HG02610 (cell line): ENCODE measurements around the gene RSRC2.
"Not testable (repeated sequence)": the region's sequence is repeated elsewhere in the genome, so short reads cannot be mapped to it uniquely, and the experiment has no call there.

Experiments used
- ATAC-seq: cut with Tn5 transposase; IDR thresholded peaks from one replicate; pipeline ENCODE4 v1.9.1; 2021; ENCODE audit warnings: mild to moderate bottlenecking, moderate library complexity; ENCODE audit not compliant: unreplicated experiment

RSRC2 gene

DNA sequence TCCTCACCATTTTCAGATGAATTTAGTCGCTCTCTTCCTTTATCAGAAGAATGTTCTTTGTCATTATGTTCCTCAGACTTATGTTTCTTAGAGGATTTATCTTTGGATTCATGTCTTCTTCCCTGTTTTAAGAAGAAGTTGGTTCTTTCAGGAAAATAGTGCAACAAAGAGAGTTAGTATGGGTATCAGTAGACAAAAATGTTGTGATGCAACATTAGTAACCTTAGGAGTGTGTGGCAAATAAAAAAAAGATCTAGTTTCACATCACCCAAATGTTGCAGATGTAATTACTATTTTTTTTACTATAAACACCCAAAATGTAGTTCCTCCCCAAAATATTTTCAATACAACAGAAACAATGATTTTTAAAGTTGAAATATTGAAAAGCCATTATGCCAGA lies 7.8 kb downstream of the RSRC2 start:
- no peak for ATAC-seq

DNA sequence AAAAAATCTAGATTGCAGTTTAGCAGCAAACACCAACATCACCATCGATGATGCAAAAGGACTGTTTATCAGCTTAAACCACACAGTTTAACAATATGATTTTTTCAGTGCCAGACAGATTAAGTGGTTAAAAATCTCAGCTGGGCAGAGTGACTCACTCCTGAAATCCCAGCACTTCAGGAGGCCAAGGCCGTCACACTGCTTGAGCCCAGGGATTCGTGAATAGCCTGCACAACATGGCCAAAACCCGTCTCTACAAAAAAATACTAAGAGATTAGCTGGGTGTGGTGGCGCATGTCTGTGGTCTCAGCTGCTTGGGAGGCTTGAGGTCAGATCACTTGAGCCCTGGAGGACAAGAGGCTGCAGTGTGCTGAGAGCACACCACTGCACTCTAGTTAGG lies 8.9 kb downstream of the RSRC2 start:
- no peak for ATAC-seq

- ATAC-seq, result no peak
These were observed 10.0 kb downstream of the RSRC2 start for GRCh38 chr12:122516544-122517361.

DNA sequence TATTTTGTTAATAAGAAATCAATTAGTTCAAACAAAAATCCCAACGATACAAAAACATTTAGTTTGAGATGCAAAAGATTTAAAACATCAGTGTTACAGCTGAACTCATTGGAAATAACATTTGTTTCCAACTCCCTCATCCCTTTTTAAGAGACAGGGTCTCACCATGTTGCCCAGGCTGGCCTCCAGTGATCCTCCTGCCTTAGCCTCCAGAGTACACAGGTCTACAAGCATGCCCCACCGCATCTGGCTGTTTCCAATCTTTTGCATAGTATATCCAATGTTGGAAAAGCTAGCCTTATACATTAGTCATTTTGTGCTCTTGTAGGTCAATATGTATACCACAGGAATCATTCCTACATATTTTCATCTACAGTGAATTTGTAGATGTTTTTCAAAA lies 11.5 kb downstream of the RSRC2 start:
- no peak for ATAC-seq

DNA sequence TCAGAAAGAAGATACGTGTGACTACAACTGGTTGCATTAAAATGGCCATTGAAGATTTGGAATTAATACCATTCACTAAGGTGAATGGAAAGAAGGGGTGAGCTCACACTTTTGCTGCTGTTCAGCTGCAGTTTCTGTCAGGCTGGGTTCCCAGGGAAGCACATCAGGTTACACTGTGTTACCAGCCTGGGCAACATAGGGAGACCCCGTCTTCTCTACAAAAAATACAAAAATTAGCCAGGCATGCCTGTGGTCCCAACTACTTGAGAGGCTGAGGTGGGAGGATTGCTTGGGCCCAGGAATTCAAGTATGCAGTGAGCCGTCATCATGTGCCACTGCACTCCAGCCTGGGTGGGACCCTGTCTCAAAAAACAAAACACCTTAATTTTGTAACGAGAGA lies 13.1 kb downstream of the RSRC2 start:
- ATAC-seq, result no peak

DNA sequence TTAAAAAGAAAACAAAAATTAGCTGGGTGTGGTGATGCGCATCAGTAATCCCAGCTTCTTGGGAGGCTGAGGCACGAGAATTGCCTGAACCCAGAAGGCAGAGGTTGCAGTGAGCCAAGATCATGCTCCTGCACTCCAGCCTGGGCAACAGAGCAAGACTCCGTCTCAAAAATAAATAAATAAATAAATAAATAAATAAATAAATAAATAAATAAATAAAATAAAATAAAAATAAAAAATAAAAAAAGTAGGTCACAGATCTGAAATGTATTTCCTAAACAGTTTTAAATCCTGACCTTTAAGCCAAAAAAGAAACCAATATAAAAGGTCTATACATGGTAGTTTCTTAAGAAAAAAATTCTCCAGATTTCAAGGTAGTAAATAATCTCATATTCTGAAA lies 13.7 kb downstream of the RSRC2 start:
- not testable (repeated sequence) for ATAC-seq

DNA sequence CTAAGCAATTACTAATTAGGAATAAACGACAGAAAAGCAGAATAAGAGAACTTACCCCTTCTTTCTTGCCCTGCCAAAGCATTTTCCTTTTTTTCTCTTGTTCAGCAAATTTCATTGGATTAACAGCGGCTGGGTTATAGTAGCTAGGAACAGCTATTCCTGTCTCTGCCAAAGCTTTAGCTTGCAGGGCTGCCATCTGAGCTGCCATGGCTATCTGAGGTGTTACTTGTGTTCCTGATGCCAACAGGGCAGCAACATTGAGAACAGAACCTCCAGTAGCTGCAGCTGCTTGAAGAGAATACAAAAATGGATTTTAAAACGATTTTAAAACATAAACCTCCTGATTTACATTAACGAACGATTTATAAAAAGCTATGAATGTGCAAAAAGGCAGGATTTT lies 18.6 kb downstream of the RSRC2 start:
- no peak for ATAC-seq

DNA sequence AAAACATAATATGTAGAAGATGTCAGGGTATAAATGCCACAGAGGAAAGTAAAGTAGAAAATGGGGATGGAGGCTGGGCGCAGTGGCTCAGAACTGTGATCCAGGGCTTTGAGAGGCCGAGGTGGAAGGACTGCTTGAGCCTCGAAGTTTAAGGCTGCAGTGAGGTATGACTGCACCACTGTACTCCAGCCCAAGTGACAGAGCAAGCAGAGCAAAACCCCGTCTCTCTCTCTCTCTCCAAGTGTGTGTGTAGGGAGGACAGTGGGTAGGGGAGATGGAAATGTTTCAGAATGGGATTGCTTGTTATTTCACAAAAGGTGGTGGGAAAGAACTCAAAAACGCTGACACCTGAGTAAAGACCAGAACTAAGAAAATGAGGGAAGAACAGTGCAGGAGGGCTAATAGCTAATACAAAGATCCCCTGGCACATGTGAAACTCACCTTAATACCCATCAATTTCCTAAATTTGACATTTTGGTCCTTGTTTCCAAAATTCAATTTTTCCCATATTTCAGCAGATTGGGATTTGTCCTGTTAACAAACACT lies 20.3 kb downstream of the RSRC2 start:
- no peak for ATAC-seq

GRCh38 chr12:122505419-122506051 lies 21.2 kb downstream of the RSRC2 start:
- ATAC-seq, result no peak

GRCh38 chr12:122503783-122504590 lies 22.7 kb downstream of the RSRC2 start:
- no peak for ATAC-seq

- ATAC-seq, result no peak
These were observed 23.5 kb downstream of the RSRC2 start for GRCh38 chr12:122503147-122503751.

DNA sequence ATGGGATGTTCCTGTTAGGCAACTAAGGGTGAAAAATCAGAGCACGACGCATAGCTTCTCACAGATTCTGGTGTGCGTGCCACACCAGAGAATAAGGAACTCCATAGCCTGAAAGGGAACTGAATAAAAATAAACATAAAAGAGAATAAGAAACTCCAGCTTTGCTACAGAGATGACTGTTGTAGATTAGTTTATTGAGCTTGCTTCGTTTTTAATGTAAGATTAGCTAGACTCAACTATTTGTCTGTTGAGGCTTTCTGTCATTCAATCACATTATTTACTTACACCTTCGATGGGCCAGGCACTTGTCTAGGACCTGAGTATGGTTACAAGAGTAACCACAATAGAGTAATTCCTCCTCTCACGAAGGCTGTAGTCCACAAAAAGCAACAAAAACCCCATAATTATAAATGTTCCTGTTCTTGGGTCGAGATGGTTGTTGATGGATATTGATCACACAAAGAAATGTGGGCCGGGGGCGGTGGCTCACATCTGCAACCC lies 25.2 kb downstream of the RSRC2 start:
- no peak for ATAC-seq

DNA sequence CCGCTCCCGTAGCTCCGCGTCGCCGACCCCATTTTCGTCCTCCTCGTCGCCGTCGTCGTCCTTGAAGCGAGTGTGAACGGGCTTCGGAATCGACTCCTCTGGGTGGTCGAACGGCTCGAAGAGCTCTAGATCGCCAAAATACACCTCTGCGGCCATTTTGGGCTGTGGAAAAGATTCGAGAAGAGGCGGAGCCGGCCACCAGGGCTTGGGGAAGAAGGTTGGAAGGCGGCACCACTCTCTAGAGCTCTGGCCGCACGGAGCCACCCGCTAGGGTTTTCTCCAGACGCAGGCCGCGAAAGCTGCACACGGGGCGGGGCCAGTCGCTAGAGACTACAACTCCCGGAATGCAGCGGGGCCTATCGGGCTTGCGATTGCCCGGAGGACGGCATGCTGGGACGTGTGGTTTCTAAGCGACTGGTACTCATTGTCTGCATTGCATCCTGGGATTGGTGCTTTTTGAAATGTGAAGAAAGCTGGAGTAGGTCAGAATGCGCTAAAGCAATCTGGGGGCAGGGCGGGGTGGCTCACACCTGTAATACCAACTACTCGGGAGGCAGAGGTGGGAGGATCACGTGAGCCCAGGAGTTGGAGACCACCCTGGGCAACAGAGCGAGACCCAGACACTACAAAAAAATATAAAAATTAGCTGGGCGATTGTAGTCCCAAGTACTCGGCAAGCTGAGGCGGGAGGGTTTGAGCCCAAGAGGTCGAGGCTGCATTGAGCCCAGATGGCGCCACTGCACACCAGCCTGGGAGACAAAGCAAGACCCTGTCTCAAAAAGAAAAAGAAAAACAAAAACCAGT lies 25.8 kb downstream of the RSRC2 start, which contains the start of gene ZCCHC8:
Gene ZCCHC8, minus strand, starts transcription at position 248 of the 804 bp plus-strand sequence. Its CDS starts 92 bp downstream, at position 156.
- ATAC-seq, result peak; percentile 96

- ATAC-seq, result peak; percentile 12
These were observed 26.6 kb downstream of the RSRC2 start for GRCh38 chr12:122499991-122500684.

DNA sequence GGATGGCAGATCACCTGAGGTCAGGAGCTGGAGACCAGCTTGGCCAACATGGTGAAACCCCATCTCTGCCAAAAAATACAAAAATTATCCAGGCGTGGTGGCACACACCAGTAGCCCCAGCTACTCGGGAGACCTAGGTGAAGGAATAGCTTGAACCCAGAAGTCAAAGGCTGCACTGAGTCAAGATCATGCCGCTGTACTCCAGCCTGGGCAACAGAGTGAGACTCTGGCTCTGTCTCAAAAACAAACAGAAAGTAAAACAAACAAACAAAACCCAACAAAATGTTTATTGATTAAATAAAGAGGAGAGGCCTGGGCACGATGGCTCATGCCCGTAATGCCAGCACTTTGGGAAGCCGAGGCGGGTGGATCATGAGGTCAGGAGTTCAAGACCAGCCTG lies 31.5 kb downstream of the RSRC2 start:
- ATAC-seq, result no peak

GRCh38 chr12:122493222-122493621 lies 33.5 kb downstream of the RSRC2 start:
- ATAC-seq, result not testable (repeated sequence)

GRCh38 chr12:122491991-122492390 lies 34.7 kb downstream of the RSRC2 start:
- ATAC-seq, result no peak

DNA sequence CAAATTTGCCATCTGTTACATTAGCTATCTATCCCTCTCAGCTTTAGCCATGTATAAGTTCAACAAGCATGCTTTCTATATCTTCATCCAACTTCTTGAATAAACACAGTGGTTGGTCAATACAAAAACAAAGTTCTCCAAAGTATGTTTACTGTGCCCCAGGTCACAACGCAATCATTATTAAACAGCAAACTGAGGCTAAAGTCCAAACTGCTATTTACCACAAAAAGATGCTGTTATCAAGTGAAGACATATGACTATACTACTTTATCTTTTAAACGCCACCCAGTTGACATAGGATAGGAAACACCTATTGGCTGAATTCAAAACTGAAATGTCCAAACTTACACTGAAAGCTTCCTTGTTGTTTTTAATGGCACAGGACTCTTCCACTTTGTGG lies 37.7 kb downstream of the RSRC2 start:
- no peak for ATAC-seq

DNA sequence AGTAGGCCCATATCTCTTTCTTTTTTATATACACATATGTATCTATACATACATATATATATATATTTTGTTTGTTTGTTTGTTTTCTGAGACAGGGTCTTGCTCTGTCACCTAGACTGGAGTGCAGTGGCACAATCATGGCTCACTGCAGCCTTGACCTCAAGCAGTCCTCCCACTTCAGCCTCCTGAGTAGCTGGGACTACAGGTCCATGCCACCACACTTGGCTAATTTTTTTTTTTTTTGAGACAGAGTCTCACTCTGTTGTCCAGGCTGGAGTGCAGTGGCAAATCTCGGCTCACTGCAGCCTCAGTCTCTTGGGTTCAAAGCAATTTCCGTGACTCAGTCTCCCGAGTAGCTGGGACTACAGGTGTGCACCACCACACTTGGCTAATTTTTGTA lies 38.9 kb downstream of the RSRC2 start:
- not testable (repeated sequence) for ATAC-seq
